ENCODE data around the gene ATG2B. TPM values are rescaled to one million over a fixed set of nuclear protein-coding genes. Genes with fewer than 3 reads are reported as not detected.

Gene ATG2B
- polyA plus RNA-seq, 3 donors: 0.94 to 6.7 (median 1.3) TPM

GRCh38 chr14:96359959-96360358 lies 3.2 kb downstream of the ATG2B start:
- Mint-ChIP-seq H3K4me3 (no peak overlapping the region), H3K27ac (no peak overlapping the region), H3K27me3 (ENCODE audit: low read depth in 3 of 3) (no peaks in the 10 kb centered on the region), H3K9me3 (no peaks in the 10 kb centered on the region), H3K36me3 (peaks cover 6 to 9% of the 10 kb centered on the region in 2 donors), H3K4me1 (peaks cover 40% of the 10 kb centered on the region)
- no peaks in the 10 kb centered on the region for H3K9me3 ChIP-seq (replicated peaks in 1 of 2; ENCODE audit: control insufficient read depth in 1 of 2, insufficient read depth in 1 of 2, low read length in 2 of 2)
- H3K36me3 ChIP-seq (replicated peaks in 1 of 2; ENCODE audit: control insufficient read depth in 1 of 2, insufficient read depth in 2 of 2, low read length in 2 of 2): no peaks in the 10 kb centered on the region
- no peak overlapping the region for H3K4me3 ChIP-seq (replicated peaks in 1 of 3; ENCODE audit: low read depth in 2 of 3, low read length in 3 of 3)
- H3K4me2 ChIP-seq (replicated peaks; ENCODE audit: extremely low read depth, low read length, poor library complexity, severe bottlenecking): no peak overlapping the region
- no peak overlapping the region for H3K27ac ChIP-seq (ENCODE audit: low read depth in 1 of 2, low read length in 2 of 2)
- peaks cover 19% of the 10 kb centered on the region for H4K20me1 ChIP-seq (ENCODE audit: insufficient read depth, low read length)
- H3K27me3 ChIP-seq (ENCODE audit: control insufficient read depth in 2 of 2, insufficient read depth in 2 of 2, low read length in 2 of 2): no peaks in the 10 kb centered on the region
- TF ChIP-seq CTCF (IDR thresholded peaks at IDR 0.05): no peak
- peaks cover 31% of the 10 kb centered on the region in 2 donors for H3K4me1 ChIP-seq (ENCODE audit: control insufficient read depth in 1 of 2, insufficient read depth in 2 of 2, low read length in 2 of 2)
- H3K79me2 ChIP-seq (ENCODE audit: insufficient read depth, low read length): peaks cover 70% of the 10 kb centered on the region
- no peak overlapping the region for H2AFZ ChIP-seq (ENCODE audit: insufficient read depth, low read depth, low read length, poor library complexity, severe bottlenecking)
- no peak for DNase-seq
- H3K9ac ChIP-seq (ENCODE audit: insufficient read depth, low read length, poor library complexity, severe bottlenecking): no peak overlapping the region
- intact Hi-C loops (cut with micrococcal nuclease): loop anchor here in 1 of 2 donors (10.0 kb wide), 1 partner anchor 145 kb away; the partner anchor contains the start of gene PAPOLA

GRCh38 chr14:96357216-96357615 lies 5.9 kb downstream of the ATG2B start:
- H3K27ac ChIP-seq (ENCODE audit: low read depth in 1 of 2, low read length in 2 of 2): no peak overlapping the region
- DNase-seq: no peak
- no peaks in the 10 kb centered on the region for H3K27me3 ChIP-seq (ENCODE audit: control insufficient read depth in 2 of 2, insufficient read depth in 2 of 2, low read length in 2 of 2)
- no peaks in the 10 kb centered on the region for H3K9me3 ChIP-seq (replicated peaks in 1 of 2; ENCODE audit: control insufficient read depth in 1 of 2, insufficient read depth in 1 of 2, low read length in 2 of 2)
- TF ChIP-seq CTCF (IDR thresholded peaks at IDR 0.05): no peak
- H3K4me2 ChIP-seq (replicated peaks; ENCODE audit: extremely low read depth, low read length, poor library complexity, severe bottlenecking): no peak overlapping the region
- no peak overlapping the region for H3K27ac Mint-ChIP-seq
- H3K9ac ChIP-seq (ENCODE audit: insufficient read depth, low read length, poor library complexity, severe bottlenecking): no peak overlapping the region
- peaks cover 26% of the 10 kb centered on the region for H3K4me1 Mint-ChIP-seq
- H2AFZ ChIP-seq (ENCODE audit: insufficient read depth, low read depth, low read length, poor library complexity, severe bottlenecking): no peak overlapping the region
- no peaks in the 10 kb centered on the region for H3K9me3 Mint-ChIP-seq
- peaks cover 12 to 15% of the 10 kb centered on the region in 2 donors for H3K4me1 ChIP-seq (ENCODE audit: control insufficient read depth in 1 of 2, insufficient read depth in 2 of 2, low read length in 2 of 2)
- no peaks in the 10 kb centered on the region for H3K36me3 ChIP-seq (replicated peaks in 1 of 2; ENCODE audit: control insufficient read depth in 1 of 2, insufficient read depth in 2 of 2, low read length in 2 of 2)
- H4K20me1 ChIP-seq (ENCODE audit: insufficient read depth, low read length): peaks cover 19% of the 10 kb centered on the region
- H3K4me3 ChIP-seq (replicated peaks in 1 of 3; ENCODE audit: low read depth in 2 of 3, low read length in 3 of 3): no peak overlapping the region
- H3K36me3 Mint-ChIP-seq: peaks cover 9% of the 10 kb centered on the region in 2 donors
- intact Hi-C loops (cut with micrococcal nuclease): no loop called here
- no peaks in the 10 kb centered on the region for H3K27me3 Mint-ChIP-seq (ENCODE audit: low read depth in 3 of 3)
- WGBS (ENCODE audit: insufficient coverage): 100% methylated on average over 3 of the region's 3 CpGs
- no peak overlapping the region for H3K4me3 Mint-ChIP-seq
- H3K79me2 ChIP-seq (ENCODE audit: insufficient read depth, low read length): peaks cover 53% of the 10 kb centered on the region
